Gastrocnemius medialis (tissue), 4 donors: ENCODE results near the gene LGALS12.

Experiments
- POLR2A ChIP-seq, 2 donors: fragments of 450-650 bp; IDR thresholded peaks; one replicate each; pipeline ENCODE4 v1.6.1; 2017; ENCODE audit warnings: antibody characterized with exemption in 2 of 2, mild to moderate bottlenecking in 2 of 2, moderate library complexity in 2 of 2
- TF ChIP-seq, protein P1 (sequence below), 5 experiments: fragments of 450-650 bp in 3 of 5; fragments of 200-600 bp in 2 of 5; sonication (generic) in 2 of 5; IDR thresholded peaks in 4 of 5; conservative IDR thresholded peaks in 1 of 5; 1 replicate in 4 of 5; 2 replicates in 1 of 5; pipeline ENCODE4 v1.5.1; 2016 to 2019; ENCODE audit warnings: antibody characterized with exemption in 5 of 5, mild to moderate bottlenecking in 3 of 5, moderate library complexity in 3 of 5

DNA sequence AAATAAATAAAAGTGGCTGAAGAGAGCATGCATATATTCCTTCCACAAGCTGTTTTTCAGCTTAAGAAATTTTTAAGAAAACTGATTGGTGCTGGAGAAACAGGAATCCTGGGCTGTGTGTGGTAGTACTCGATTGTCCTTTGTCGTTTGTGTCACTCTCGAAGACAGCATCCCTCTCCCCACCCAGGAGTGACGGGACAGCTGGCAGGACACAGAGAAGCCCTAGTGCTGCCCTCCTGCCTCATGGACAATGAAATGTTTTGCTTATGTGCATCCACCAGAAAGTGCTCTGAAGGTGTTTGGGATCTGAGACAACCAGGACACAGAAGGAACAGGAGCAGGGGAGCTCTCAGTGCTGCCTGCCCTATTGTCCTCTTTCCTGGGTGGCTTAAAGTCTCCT lies 43.5 kb downstream of the LGALS12 start:
- TF ChIP-seq, protein P1, sequence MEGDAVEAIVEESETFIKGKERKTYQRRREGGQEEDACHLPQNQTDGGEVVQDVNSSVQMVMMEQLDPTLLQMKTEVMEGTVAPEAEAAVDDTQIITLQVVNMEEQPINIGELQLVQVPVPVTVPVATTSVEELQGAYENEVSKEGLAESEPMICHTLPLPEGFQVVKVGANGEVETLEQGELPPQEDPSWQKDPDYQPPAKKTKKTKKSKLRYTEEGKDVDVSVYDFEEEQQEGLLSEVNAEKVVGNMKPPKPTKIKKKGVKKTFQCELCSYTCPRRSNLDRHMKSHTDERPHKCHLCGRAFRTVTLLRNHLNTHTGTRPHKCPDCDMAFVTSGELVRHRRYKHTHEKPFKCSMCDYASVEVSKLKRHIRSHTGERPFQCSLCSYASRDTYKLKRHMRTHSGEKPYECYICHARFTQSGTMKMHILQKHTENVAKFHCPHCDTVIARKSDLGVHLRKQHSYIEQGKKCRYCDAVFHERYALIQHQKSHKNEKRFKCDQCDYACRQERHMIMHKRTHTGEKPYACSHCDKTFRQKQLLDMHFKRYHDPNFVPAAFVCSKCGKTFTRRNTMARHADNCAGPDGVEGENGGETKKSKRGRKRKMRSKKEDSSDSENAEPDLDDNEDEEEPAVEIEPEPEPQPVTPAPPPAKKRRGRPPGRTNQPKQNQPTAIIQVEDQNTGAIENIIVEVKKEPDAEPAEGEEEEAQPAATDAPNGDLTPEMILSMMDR (IDR thresholded peaks at IDR 0.05 in 4 of 5, conservative IDR thresholded peaks at IDR 0.05 in 1 of 5) = no peak
- no peak for TF ChIP-seq POLR2A (IDR thresholded peaks at IDR 0.05)
